Measurements from ENCODE around the gene TGFBR1.
"Not testable (repeated sequence)": the region's sequence is repeated elsewhere in the genome, so short reads cannot be mapped to it uniquely, and the experiment has no call there.

The TGFBR1 gene

GRCh38 chr9:99189887-99190596, 85.1 kb downstream of the TGFBR1 start:
- DNase-seq (ENCODE audit: low spot score) = no peak

GRCh38 chr9:99190597-99191283, 85.8 kb downstream of the TGFBR1 start:
- DNase-seq (ENCODE audit: low spot score) = no peak

- no peak for DNase-seq (ENCODE audit: low spot score)
Observed at GRCh38 chr9:99192786-99193465, 88.0 kb downstream of the TGFBR1 start.

GRCh38 chr9:99193466-99193821, 88.5 kb downstream of the TGFBR1 start:
- no peak for DNase-seq (ENCODE audit: low spot score)

GRCh38 chr9:99196484-99196883, 91.6 kb downstream of the TGFBR1 start:
- DNase-seq (ENCODE audit: low spot score) = not testable (repeated sequence)

GRCh38 chr9:99197124-99197630, 92.3 kb downstream of the TGFBR1 start:
- DNase-seq (ENCODE audit: low spot score) = no peak

- DNase-seq (ENCODE audit: low spot score) = no peak
Observed at GRCh38 chr9:99197987-99198386, 93.1 kb downstream of the TGFBR1 start.

- no peak for DNase-seq (ENCODE audit: low spot score)
Observed at GRCh38 chr9:99199938-99200539, 95.1 kb downstream of the TGFBR1 start.

- DNase-seq (ENCODE audit: low spot score) = no peak
Observed at GRCh38 chr9:99201603-99202002, 96.7 kb downstream of the TGFBR1 start.

Data from putamen (tissue), 1 donor.